GM23338 (cell line): ENCODE measurements around the gene HS6ST3. TPM values are rescaled to one million over a fixed set of nuclear protein-coding genes. Genes with fewer than 3 reads are reported as not detected.
A peak's percentile ranks its signal among the peaks of the same experiment; 100 is the strongest.

Experiments used
- ATAC-seq: fragments of 200-7000 bp; cut with Tn5 transposase; 3 replicates; pipeline ENCODE4 v1.9.1; 2020
- DNase-seq: peaks from one replicate; pipeline ENCODE4 v3.0.0-alpha.2; 2015; ENCODE audit warnings: low spot score
- H2AFZ ChIP-seq: fragments of 200-600 bp; sonication (generic); 2 replicates; pipeline ENCODE4 v1.8.0; 2016; ENCODE audit warnings: antibody characterized with exemption, mild to moderate bottlenecking, moderate library complexity
- H3F3A ChIP-seq: fragments of 200-600 bp; sonication (generic); replicated peaks from 2 replicates; pipeline ENCODE4 v1.8.0; 2017; ENCODE audit warnings: antibody characterized with exemption, mixed run types, low read depth
- H3K27ac ChIP-seq: fragments of 200-600 bp; sonication (generic); 2 replicates; pipeline ENCODE4 v1.6.1; 2016; ENCODE audit warnings: low read depth
- H3K27me3 ChIP-seq: fragments of 200-600 bp; sonication (generic); 2 replicates; pipeline ENCODE4 v1.8.0; 2016; ENCODE audit warnings: mild to moderate bottlenecking, mixed run types, moderate library complexity; ENCODE audit not compliant: insufficient read depth
- H3K36me3 ChIP-seq: fragments of 200-600 bp; sonication (generic); 2 replicates; pipeline ENCODE4 v1.8.0; 2016; ENCODE audit warnings: mild to moderate bottlenecking; ENCODE audit not compliant: insufficient read depth
- H3K4me1 ChIP-seq: fragments of 200-600 bp; sonication (generic); 2 replicates; pipeline ENCODE4 v1.8.0; 2016; ENCODE audit warnings: mild to moderate bottlenecking, moderate library complexity; ENCODE audit not compliant: insufficient read depth
- H3K4me2 ChIP-seq: fragments of 200-600 bp; sonication (generic); 2 replicates; pipeline ENCODE4 v1.7.1; 2017; ENCODE audit warnings: mixed run types
- H3K4me3 ChIP-seq: fragments of 200-600 bp; sonication (generic); 2 replicates; pipeline ENCODE4 v1.6.1; 2016; ENCODE audit warnings: mixed run types
- H3K79me2 ChIP-seq: fragments of 200-600 bp; sonication (generic); replicated peaks from 2 replicates; pipeline ENCODE4 v1.8.0; 2017; ENCODE audit warnings: mild to moderate bottlenecking; ENCODE audit not compliant: insufficient read depth
- H3K9me2 ChIP-seq: fragments of 200-600 bp; sonication (generic); 2 replicates; pipeline ENCODE4 v1.8.0; 2017; ENCODE audit not compliant: insufficient read depth
- H4K20me1 ChIP-seq: fragments of 200-600 bp; sonication (generic); replicated peaks from 2 replicates; pipeline ENCODE4 v1.8.0; 2017; ENCODE audit warnings: mild to moderate bottlenecking; ENCODE audit not compliant: insufficient read depth
- H3K27ac Mint-ChIP-seq: 2 replicates; pipeline ENCODE4 v1.8.0; 2020; ENCODE audit warnings: inconsistent platforms, mild to moderate bottlenecking, moderate library complexity, mixed read lengths
- H3K27me3 Mint-ChIP-seq: 3 replicates; pipeline ENCODE4 v1.8.0; 2022; ENCODE audit warnings: low read depth, mild to moderate bottlenecking, moderate library complexity, mixed read lengths, inconsistent platforms; ENCODE audit not compliant: insufficient read depth, poor library complexity
- H3K36me3 Mint-ChIP-seq: 3 replicates; pipeline ENCODE4 v1.8.0; 2021; ENCODE audit warnings: low read depth, mild to moderate bottlenecking, inconsistent platforms, moderate library complexity, mixed read lengths
- H3K4me1 Mint-ChIP-seq: 3 replicates; pipeline ENCODE4 v1.8.0; 2020; ENCODE audit warnings: mild to moderate bottlenecking, inconsistent platforms, mixed read lengths
- H3K4me3 Mint-ChIP-seq: 3 replicates; pipeline ENCODE4 v1.8.0; 2021; ENCODE audit warnings: moderate library complexity, mild to moderate bottlenecking, inconsistent platforms, mixed read lengths
- H3K9me3 Mint-ChIP-seq: 3 replicates; pipeline ENCODE4 v1.8.0; 2020; ENCODE audit warnings: moderate library complexity, mild to moderate bottlenecking, inconsistent platforms, mixed read lengths
- CREB1 ChIP-seq: fragments of 250-450 bp; sonication (Bioruptor Pico); IDR thresholded peaks from 2 replicates; pipeline ENCODE4 v1.5.0; 2020; ENCODE audit warnings: low read depth, mild to moderate bottlenecking, moderate library complexity
- CTCF ChIP-seq, 2 experiments: fragments of 200-600 bp in 1 of 2; sonication (generic) in 1 of 2; conservative IDR thresholded peaks; 2 replicates each; pipeline versions ENCODE4 v1.5.1 to v1.6.1; 2016 to 2017; ENCODE audit warnings: antibody characterized with exemption in 2 of 2, low read depth in 2 of 2, mild to moderate bottlenecking in 2 of 2, moderate library complexity in 1 of 2
- ETS1 ChIP-seq: IDR thresholded peaks from 2 replicates; pipeline ENCODE4 v1.6.1; 2016; ENCODE audit warnings: antibody characterized with exemption
- EZH2 ChIP-seq: fragments of 200-600 bp; sonication (generic); IDR thresholded peaks from one replicate; pipeline ENCODE4 v1.8.0; 2017; ENCODE audit warnings: antibody characterized with exemption, mild to moderate bottlenecking, low read depth; ENCODE audit not compliant: unreplicated experiment
- JUNB ChIP-seq: IDR thresholded peaks from one replicate; pipeline ENCODE4 v1.6.1; 2016; ENCODE audit warnings: antibody characterized with exemption; ENCODE audit not compliant: unreplicated experiment
- NANOG ChIP-seq: IDR thresholded peaks from 2 replicates; pipeline ENCODE4 v1.6.1; 2016; ENCODE audit warnings: antibody characterized with exemption, borderline replicate concordance
- POLR2AphosphoS5 ChIP-seq: IDR thresholded peaks from 2 replicates; pipeline ENCODE4 v1.6.1; 2016; ENCODE audit warnings: antibody characterized with exemption, low read depth
- REST ChIP-seq: IDR thresholded peaks from one replicate; pipeline ENCODE4 v1.6.1; 2018; ENCODE audit warnings: antibody characterized with exemption; ENCODE audit not compliant: unreplicated experiment
- ZNF331 ChIP-seq: fragments of 250-450 bp; sonication (Bioruptor Pico); IDR thresholded peaks from 2 replicates; pipeline ENCODE4 v1.5.0; 2020; ENCODE audit warnings: low read depth, mild to moderate bottlenecking, moderate library complexity
- ZNF462 ChIP-seq: fragments of 250-450 bp; sonication (Bioruptor Pico); IDR thresholded peaks from 2 replicates; pipeline ENCODE4 v1.5.0; 2020; ENCODE audit warnings: mild to moderate bottlenecking, moderate library complexity
- polyA plus RNA-seq: library from polyadenylated mRNA; unstranded; fragments of >200 nt; fragmentation: Nextera tagmentation; extraction: Ambion mirVana; gene quantifications from 2 replicates; pipeline ENCODE4 v1.2.1, GENCODE V29; 2016
- total RNA-seq: library from RNA; depleted of rRNA; stranded (reverse); fragments of >200 nt; shearing (Covaris generic); gene quantifications from 2 replicates; pipeline ENCODE4 v1.2.3, GENCODE V29; 2014

HS6ST3 gene
- total and polyA plus RNA-seq, 2 experiments from 2014 or later: 0.52 to 0.80 TPM

GRCh38 chr13:96804174-96804573 lies 714.3 kb downstream of the HS6ST3 start:
- Histone ChIP-seq H2AFZ (peak overlapping the region; percentile 56; the same call in 1 of the 2 replicates), H4K20me1 (no peaks in the 10 kb centered on the region), H3K4me3 (no peak overlapping the region), H3F3A (no peaks in the 10 kb centered on the region), H3K4me2 (no peak overlapping the region), H3K27me3 (no peaks in the 10 kb centered on the region), H3K79me2 (no peaks in the 10 kb centered on the region), H3K36me3 (no peaks in the 10 kb centered on the region), H3K4me1 (no peaks in the 10 kb centered on the region), H3K9me2 (peaks cover 9% of the 10 kb centered on the region), H3K27ac (no peak overlapping the region)
- Mint-ChIP-seq H3K27me3 (peaks cover 4% of the 10 kb centered on the region), H3K4me1 (peaks cover 4% of the 10 kb centered on the region; the same call in 2 of the 3 replicates), H3K36me3 (no peaks in the 10 kb centered on the region), H3K9me3 (no peaks in the 10 kb centered on the region; the same call in 1 of the 3 replicates), H3K4me3 (no peak overlapping the region), H3K27ac (no peak overlapping the region)
- ATAC-seq (no peak), DNase-seq (no peak)
- no peak for TF ChIP-seq CTCF (conservative IDR thresholded peaks at IDR 0.05; ENCODE audit: low read depth in 2 of 2)
- no peak for TF ChIP-seq REST
- no peak for TF ChIP-seq POLR2AphosphoS5

- H3K4me1 ChIP-seq: no peaks in the 10 kb centered on the region
- no peaks in the 10 kb centered on the region for H3K36me3 Mint-ChIP-seq
- H4K20me1 ChIP-seq: no peaks in the 10 kb centered on the region
- H3K9me2 ChIP-seq: peaks cover 14% of the 10 kb centered on the region
- H3K9me3 Mint-ChIP-seq: no peaks in the 10 kb centered on the region; the same call in 1 of the 3 replicates
- no peaks in the 10 kb centered on the region for H3K27me3 ChIP-seq
- no peaks in the 10 kb centered on the region for H3K36me3 ChIP-seq
- H3K27ac ChIP-seq: no peak overlapping the region
- H3K27me3 Mint-ChIP-seq: peaks cover 4% of the 10 kb centered on the region
- no peak overlapping the region for H2AFZ ChIP-seq
- H3K4me1 Mint-ChIP-seq: peaks cover 4% of the 10 kb centered on the region; the same call in 2 of the 3 replicates
- no peaks in the 10 kb centered on the region for H3F3A ChIP-seq
- no peaks in the 10 kb centered on the region for H3K79me2 ChIP-seq
- no peak overlapping the region for H3K4me2 ChIP-seq
- H3K27ac Mint-ChIP-seq: no peak overlapping the region
- no peak for ATAC-seq
- H3K4me3 ChIP-seq: no peak overlapping the region
- DNase-seq: no peak
- no peak overlapping the region for H3K4me3 Mint-ChIP-seq
- no peak for TF ChIP-seq CREB1 (CRISPR knock-in tag)
- TF ChIP-seq ZNF462 (CRISPR knock-in tag): no peak
- TF ChIP-seq JUNB: no peak
- no peak for TF ChIP-seq ETS1
- no peak for TF ChIP-seq ZNF331 (CRISPR knock-in tag)
- no peak for TF ChIP-seq EZH2
- no peak for TF ChIP-seq NANOG
These were observed 716.8 kb downstream of the HS6ST3 start for GRCh38 chr13:96806746-96807145.
